ENCODE measurements around the gene LSM8. TPM values are rescaled to one million over a fixed set of nuclear protein-coding genes. Genes with fewer than 3 reads are reported as not detected.

Gene LSM8
- total RNA-seq, 1 donor from 2014 or later, result 49.5 TPM

GRCh38 chr7:118202061-118202460, 18.1 kb downstream of the LSM8 start:
- Mint-ChIP-seq H3K36me3 (ENCODE audit: insufficient read depth) (no peaks in the 10 kb centered on the region), H3K27ac (no peak overlapping the region), H3K9me3 (ENCODE audit: low read depth) (no peaks in the 10 kb centered on the region), H3K4me3 (ENCODE audit: low read depth) (no peak overlapping the region), H3K27me3 (no peaks in the 10 kb centered on the region), H3K4me1 (ENCODE audit: low read depth) (peaks cover 7% of the 10 kb centered on the region)
- no peak for TF ChIP-seq CTCF (IDR thresholded peaks at IDR 0.05; ENCODE audit: unreplicated experiment)
- DNase-seq (ENCODE audit: low spot score, unreplicated experiment), result no peak

GRCh38 chr7:118214051-118214832, 30.3 kb downstream of the LSM8 start:
- no peak for TF ChIP-seq CTCF (IDR thresholded peaks at IDR 0.05; ENCODE audit: unreplicated experiment)
- Mint-ChIP-seq H3K4me3 (ENCODE audit: low read depth) (no peak overlapping the region), H3K4me1 (ENCODE audit: low read depth) (peaks cover 5% of the 10 kb centered on the region), H3K27ac (no peak overlapping the region), H3K36me3 (ENCODE audit: insufficient read depth) (no peaks in the 10 kb centered on the region), H3K27me3 (no peaks in the 10 kb centered on the region), H3K9me3 (ENCODE audit: low read depth) (peaks cover 5% of the 10 kb centered on the region)
- DNase-seq (ENCODE audit: low spot score, unreplicated experiment), result no peak

GRCh38 chr7:118214833-118215182, 30.8 kb downstream of the LSM8 start:
- no peak for DNase-seq (ENCODE audit: low spot score, unreplicated experiment)
- Mint-ChIP-seq H3K4me1 (ENCODE audit: low read depth) (peaks cover 5% of the 10 kb centered on the region), H3K27ac (no peak overlapping the region), H3K27me3 (no peaks in the 10 kb centered on the region), H3K4me3 (ENCODE audit: low read depth) (no peak overlapping the region), H3K9me3 (ENCODE audit: low read depth) (peaks cover 5% of the 10 kb centered on the region), H3K36me3 (ENCODE audit: insufficient read depth) (no peaks in the 10 kb centered on the region)
- no peak for TF ChIP-seq CTCF (IDR thresholded peaks at IDR 0.05; ENCODE audit: unreplicated experiment)

GRCh38 chr7:118217210-118217619, 33.3 kb downstream of the LSM8 start:
- no peaks in the 10 kb centered on the region for H3K36me3 Mint-ChIP-seq (ENCODE audit: insufficient read depth)
- peaks cover 5% of the 10 kb centered on the region for H3K9me3 Mint-ChIP-seq (ENCODE audit: low read depth)
- H3K27me3 Mint-ChIP-seq, result no peaks in the 10 kb centered on the region
- no peak for DNase-seq (ENCODE audit: low spot score, unreplicated experiment)
- no peak for TF ChIP-seq CTCF (IDR thresholded peaks at IDR 0.05; ENCODE audit: unreplicated experiment)
- no peak overlapping the region for H3K4me3 Mint-ChIP-seq (ENCODE audit: low read depth)
- peaks cover 5% of the 10 kb centered on the region for H3K4me1 Mint-ChIP-seq (ENCODE audit: low read depth)
- H3K27ac Mint-ChIP-seq, result no peak overlapping the region

- H3K36me3 Mint-ChIP-seq (ENCODE audit: insufficient read depth), result no peaks in the 10 kb centered on the region
- TF ChIP-seq CTCF (IDR thresholded peaks at IDR 0.05; ENCODE audit: unreplicated experiment), result no peak
- peaks cover 5% of the 10 kb centered on the region for H3K4me1 Mint-ChIP-seq (ENCODE audit: low read depth)
- no peak overlapping the region for H3K27ac Mint-ChIP-seq
- no peak for DNase-seq (ENCODE audit: low spot score, unreplicated experiment)
- H3K4me3 Mint-ChIP-seq (ENCODE audit: low read depth), result no peak overlapping the region
- no peaks in the 10 kb centered on the region for H3K27me3 Mint-ChIP-seq
- H3K9me3 Mint-ChIP-seq (ENCODE audit: low read depth), result no peaks in the 10 kb centered on the region
Measured at GRCh38 chr7:118218413-118219156, 34.6 kb downstream of the LSM8 start.
